ENCODE results near the gene APLNR.

- TF ChIP-seq REST (IDR thresholded peaks at IDR 0.05; ENCODE audit: low read depth, low read length), result no peak
- no peak for TF ChIP-seq CTCF (IDR thresholded peaks at IDR 0.05)
- no peak for TF ChIP-seq POLR2AphosphoS5 (IDR thresholded peaks at IDR 0.05; ENCODE audit: low read depth, low read length)
These were observed 46.4 kb upstream of the APLNR start for GRCh38 chr11:57283231-57283990.
